Lower leg skin (tissue), 4 donors: Measurements from ENCODE around the gene SLC44A5. TPM values are rescaled to one million over a fixed set of nuclear protein-coding genes. Genes with fewer than 3 reads are reported as not detected.

Experiments
- DNase-seq, 2 donors: peaks; one replicate each; pipeline ENCODE4 v3.0.0-alpha.2; 2019; ENCODE audit warnings: low spot score in 2 of 2
- H3K4me3 ChIP-seq: fragments of 200-600 bp; sonication (generic); 2 replicates; pipeline ENCODE4 v1.5.1; 2017; ENCODE audit warnings: mild to moderate bottlenecking, low read depth; ENCODE audit not compliant: poor library complexity, severe bottlenecking
- CTCF ChIP-seq, 3 donors: fragments of 450-650 bp; IDR thresholded peaks; one replicate each; pipeline ENCODE4 v1.5.1; 2016; ENCODE audit warnings: antibody characterized with exemption in 3 of 3, mild to moderate bottlenecking in 3 of 3, moderate library complexity in 2 of 3
- POLR2A ChIP-seq, 2 donors: fragments of 450-650 bp; IDR thresholded peaks; one replicate each; pipeline ENCODE4 v1.6.1; 2016 to 2017; ENCODE audit warnings: antibody characterized with exemption in 2 of 2, mild to moderate bottlenecking in 1 of 2, moderate library complexity in 1 of 2
- WGBS, 2 donors: methylation state at CpG; one replicate each; pipeline ENCODE4 v1.1.5; 2018; 5-methylcytosine and 5-hydroxymethylcytosine counted together
- intact Hi-C: fragments of 100-400 bp; cut with DNase I; formaldehyde crosslinking; loops from one replicate; pipeline ENCODE4 v1.15.0; 2023; ENCODE audit warnings: low total_unique reads
- total RNA-seq, 4 donors: library from RNA; depleted of rRNA; stranded (reverse); fragments of >200 nt; gene quantifications; one replicate each; pipeline ENCODE4 v1.1.0, GENCODE V29; 2016

SLC44A5 gene
- total RNA-seq, 4 donors from 2014 or later, result 0.39 to 25.4 (median 7.7) TPM

DNA sequence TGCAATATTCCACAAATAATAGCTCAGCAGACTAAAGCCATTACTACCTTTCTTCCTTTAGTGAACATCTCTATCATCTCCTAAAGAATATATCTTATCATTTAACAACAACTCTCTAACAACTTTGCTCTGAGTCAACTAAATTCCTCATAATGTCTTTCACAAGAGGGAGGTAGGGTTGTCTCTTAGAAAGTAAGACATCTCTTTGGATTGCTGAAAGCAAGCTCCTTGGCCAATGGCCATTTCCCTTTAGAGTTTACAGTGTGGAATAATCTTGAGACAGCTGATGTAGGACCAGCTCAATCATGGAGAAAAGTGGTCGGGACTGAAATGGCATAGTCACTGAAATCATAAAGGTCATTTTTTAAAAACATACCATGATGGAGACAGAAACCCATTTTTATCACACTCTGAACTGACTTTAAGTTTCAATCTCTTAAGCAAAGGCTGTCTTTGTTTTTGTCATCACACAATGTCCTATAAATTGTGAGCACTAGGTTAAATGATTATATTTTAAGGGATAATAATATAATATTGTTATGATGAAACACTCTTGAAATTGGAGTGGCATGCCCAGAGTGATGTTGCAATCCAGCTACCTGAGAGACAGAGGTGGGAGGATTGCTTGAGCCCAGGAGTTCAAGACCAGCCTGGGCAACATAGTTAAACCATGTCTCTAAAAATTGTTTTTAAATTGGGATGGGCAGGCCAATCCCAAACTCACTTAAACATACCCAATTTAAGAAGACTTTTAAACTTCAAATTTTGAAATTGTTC lies 91.1 kb downstream of the SLC44A5 start:
- no peak for DNase-seq
- WGBS, 2 donors, result 91 to 100% methylated on average over 1 of the region's 1 CpG
- TF ChIP-seq CTCF (IDR thresholded peaks at IDR 0.05) (no peak), POLR2A (IDR thresholded peaks at IDR 0.05) (no peak)
- intact Hi-C loops, result no loop called here
- no peak overlapping the region for H3K4me3 ChIP-seq

DNA sequence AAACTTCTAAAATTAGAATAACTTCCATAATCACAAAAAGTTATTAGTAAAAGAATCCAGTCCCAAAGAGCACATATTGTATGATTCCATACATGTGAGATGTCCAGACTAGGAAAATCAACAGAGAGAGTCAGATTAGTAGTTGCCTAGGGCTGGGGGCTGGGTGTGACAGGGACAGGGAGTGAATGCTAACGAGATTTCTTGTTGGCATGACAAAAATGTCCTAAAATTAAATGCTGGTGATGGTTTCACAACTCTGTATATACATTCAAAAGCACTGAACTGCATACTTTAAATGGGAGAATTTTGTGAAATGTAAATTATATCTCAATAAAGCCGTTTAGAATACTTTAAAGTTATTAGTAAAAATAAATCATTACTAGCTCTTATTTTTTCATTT lies 92.2 kb downstream of the SLC44A5 start:
- TF ChIP-seq POLR2A (IDR thresholded peaks at IDR 0.05), result no peak
- TF ChIP-seq CTCF (IDR thresholded peaks at IDR 0.05), result no peak
- no peak overlapping the region for H3K4me3 ChIP-seq
- intact Hi-C loops, result no loop called here
- DNase-seq, result no peak
- 45 to 53% methylated on average over 2 of the region's 2 CpGs for WGBS, 2 donors

DNA sequence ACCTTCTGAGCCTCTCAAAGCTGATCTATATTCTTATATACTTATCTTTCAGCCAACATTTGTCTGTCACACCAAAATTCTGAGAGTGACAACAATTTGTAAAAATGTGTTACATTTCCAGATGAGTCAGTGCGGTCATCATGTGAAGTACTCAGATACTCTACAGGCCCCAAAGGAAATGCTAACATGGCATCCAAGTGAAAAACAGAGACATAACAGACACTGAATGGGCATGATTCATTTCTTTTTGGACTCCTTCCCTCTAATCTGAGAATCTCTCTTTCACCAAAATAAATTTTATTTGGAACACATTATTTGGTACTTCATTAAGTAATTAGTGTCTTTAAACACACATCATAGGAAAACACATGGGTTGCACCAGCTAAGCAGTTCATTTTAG lies 96.6 kb downstream of the SLC44A5 start:
- intact Hi-C loops, result no loop called here
- 77 to 79% methylated on average over 1 of the region's 1 CpG for WGBS, 2 donors
- TF ChIP-seq POLR2A (IDR thresholded peaks at IDR 0.05) (no peak), CTCF (IDR thresholded peaks at IDR 0.05) (no peak)

DNA sequence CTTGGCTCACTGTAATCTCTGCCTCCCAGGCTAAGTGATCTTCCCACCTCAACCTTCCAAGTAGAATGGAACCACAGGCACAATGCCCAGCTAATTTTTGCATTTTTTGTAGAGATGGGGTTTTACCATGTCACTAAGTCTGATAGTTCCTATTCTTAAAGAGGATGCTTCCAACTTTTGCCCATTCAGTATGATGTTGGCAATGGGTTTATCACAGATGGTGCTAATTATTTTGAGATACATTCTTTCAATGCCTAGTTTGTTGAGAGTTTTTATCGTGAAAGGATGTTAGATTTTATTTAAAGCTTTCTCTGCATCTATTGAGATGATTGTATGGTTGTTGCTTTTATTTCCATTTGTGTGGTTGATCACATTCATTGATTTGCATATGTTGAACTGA lies 103.9 kb downstream of the SLC44A5 start:
- DNase-seq, result no peak
- no peak overlapping the region for H3K4me3 ChIP-seq
- TF ChIP-seq POLR2A (IDR thresholded peaks at IDR 0.05), result no peak
- TF ChIP-seq CTCF (IDR thresholded peaks at IDR 0.05), result no peak
- intact Hi-C loops, result no loop called here
- WGBS, 2 donors, result 62 to 78% methylated on average over 1 of the region's 1 CpG

More for the DNA sequence above, 96.6 kb downstream of the SLC44A5 start:
- H3K4me3 ChIP-seq, result no peak overlapping the region
- no peak for DNase-seq

GRCh38 chr1:75503221-75503974 lies 107.5 kb downstream of the SLC44A5 start:
- no peak overlapping the region for H3K4me3 ChIP-seq

More at GRCh38 chr1:75503221-75503974, 107.5 kb downstream of the SLC44A5 start:
- 63 to 66% methylated on average over 7 of the region's 7 CpGs for WGBS, 2 donors
- no peak for TF ChIP-seq CTCF (IDR thresholded peaks at IDR 0.05)
- no peak for TF ChIP-seq POLR2A (IDR thresholded peaks at IDR 0.05)
- intact Hi-C loops, result no loop called here
- no peak for DNase-seq
